Effector memory CD8-positive, alpha-beta T cell (primary cell): ENCODE results near the gene BACE2.
A peak's percentile ranks its signal among the peaks of the same experiment; 100 is the strongest.
"Not testable (repeated sequence)": the region's sequence is repeated elsewhere in the genome, so short reads cannot be mapped to it uniquely, and the experiment has no call there.

Source experiments
- ATAC-seq: fragments of 150-1000 bp; cut with Tn5 transposase; replicated peaks from 2 replicates; pipeline ENCODE4 v1.10.0; 2021; ENCODE audit warnings: mild to moderate bottlenecking, moderate library complexity
- DNase-seq, 3 experiments: peaks; one replicate each; pipeline ENCODE4 v3.0.0; 2021
- H3K27ac Mint-ChIP-seq, 2 donors: one replicate each; pipeline ENCODE4 v1.8.0; 2022; ENCODE audit warnings: mild to moderate bottlenecking in 2 of 2, mixed read lengths in 2 of 2, moderate library complexity in 2 of 2
- H3K27me3 Mint-ChIP-seq, 2 donors: one replicate each; pipeline ENCODE4 v1.8.0; 2022; ENCODE audit warnings: mixed read lengths in 2 of 2
- H3K36me3 Mint-ChIP-seq: one replicate; pipeline ENCODE4 v1.8.0; 2022; ENCODE audit warnings: mild to moderate bottlenecking, moderate library complexity, mixed read lengths; ENCODE audit not compliant: insufficient read depth
- H3K4me1 Mint-ChIP-seq, 2 donors: one replicate each; pipeline ENCODE4 v1.8.0; 2022; ENCODE audit warnings: low read depth in 2 of 2, mixed read lengths in 2 of 2
- H3K4me3 Mint-ChIP-seq, 2 donors: one replicate each; pipeline ENCODE4 v1.8.0; 2022; ENCODE audit warnings: mild to moderate bottlenecking in 2 of 2, mixed read lengths in 2 of 2, moderate library complexity in 2 of 2
- H3K9me3 Mint-ChIP-seq, 2 donors: one replicate each; pipeline ENCODE4 v1.8.0; 2022; ENCODE audit warnings: mixed read lengths in 2 of 2

The BACE2 gene

GRCh38 chr21:41313285-41314164 lies 145.6 kb downstream of the BACE2 start:
- not testable (repeated sequence) for H3K4me1 Mint-ChIP-seq, H3K4me3 Mint-ChIP-seq, DNase-seq, H3K27ac Mint-ChIP-seq, ATAC-seq, H3K36me3 Mint-ChIP-seq, H3K9me3 Mint-ChIP-seq
- peaks cover 40 to 79% of the 10 kb centered on the region in 2 donors for H3K27me3 Mint-ChIP-seq

DNA sequence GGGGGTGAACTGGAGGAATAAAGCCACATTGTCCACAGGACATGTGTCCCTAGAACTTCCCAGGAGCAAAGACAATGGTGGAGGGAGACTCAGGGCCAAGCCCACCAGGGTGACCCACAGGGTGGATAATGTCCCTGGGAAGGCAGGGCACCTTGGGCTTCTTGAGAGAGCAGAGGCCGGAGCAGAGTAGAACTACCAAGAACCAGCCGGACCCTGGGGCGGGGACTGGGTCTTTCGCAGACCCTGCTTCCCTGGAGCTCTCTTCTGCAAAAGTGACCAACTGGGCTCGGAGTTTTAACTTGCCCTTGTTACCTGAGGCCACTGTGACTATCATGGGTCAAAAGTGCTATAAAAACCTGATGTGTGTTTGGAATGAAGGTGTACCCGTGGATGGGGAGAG lies 147.8 kb downstream of the BACE2 start:
- H3K36me3 Mint-ChIP-seq: no peaks in the 10 kb centered on the region
- H3K4me3 Mint-ChIP-seq: no peak overlapping the region
- no peak overlapping the region for H3K27ac Mint-ChIP-seq
- H3K4me1 Mint-ChIP-seq: no peaks in the 10 kb centered on the region
- ATAC-seq (no peak), DNase-seq (no peak)
- H3K27me3 Mint-ChIP-seq: peaks cover 38 to 79% of the 10 kb centered on the region in 2 donors
- no peaks in the 10 kb centered on the region for H3K9me3 Mint-ChIP-seq

DNA sequence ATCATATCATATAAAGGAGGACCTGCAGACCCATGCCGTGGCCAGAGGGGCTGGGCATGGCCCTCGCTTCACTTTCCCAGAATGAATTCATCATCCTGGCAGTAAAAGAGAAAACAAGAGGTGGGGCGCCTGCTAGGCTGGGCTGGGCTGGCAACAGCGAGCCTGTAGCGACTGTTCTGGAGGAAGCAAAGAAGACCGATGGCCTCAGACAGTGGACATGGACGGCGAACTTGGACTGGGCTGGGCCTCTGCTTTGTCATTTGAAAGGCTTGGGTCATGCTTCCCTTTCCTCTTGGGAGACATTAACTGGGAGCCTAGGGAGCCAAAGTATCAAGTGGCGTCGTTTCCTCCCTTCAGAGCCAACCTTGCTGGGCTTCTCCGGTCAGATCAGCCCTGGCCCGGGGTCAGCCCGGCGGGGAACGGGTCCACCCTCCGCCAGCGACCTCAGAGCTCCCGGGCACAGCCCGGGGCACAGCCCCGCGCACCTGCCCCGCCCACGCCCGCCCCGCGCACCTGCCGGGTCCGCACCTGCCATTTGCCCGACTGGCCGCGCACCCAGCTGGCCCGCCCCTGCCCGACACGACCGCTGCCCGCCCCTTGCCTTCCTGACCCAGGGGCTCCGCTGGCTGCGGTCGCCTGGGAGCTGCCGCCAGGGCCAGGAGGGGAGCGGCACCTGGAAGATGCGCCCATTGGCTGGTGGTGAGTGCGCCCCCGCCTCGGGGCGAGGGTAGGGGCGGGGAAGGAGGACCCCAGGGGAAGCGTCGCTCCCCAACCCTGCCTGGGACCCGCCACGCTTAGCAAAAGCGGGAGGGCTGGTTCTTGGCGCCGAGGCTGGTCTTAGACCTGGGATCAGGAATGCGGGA lies 148.5 kb downstream of the BACE2 start, which contains the start of gene FAM3B:
TSS of gene FAM3B (plus strand) at position 602 of the 863 bp plus-strand sequence. CDS start at position 681, 79 bp downstream.
- ATAC-seq (no peak), DNase-seq (no peak)
- peak within 1 kb of the TSS in 1 of 2 donors; percentile 47 for H3K4me3 Mint-ChIP-seq
- no peaks in the 10 kb centered on the region for H3K9me3 Mint-ChIP-seq
- H3K4me1 Mint-ChIP-seq: no peaks in the 10 kb centered on the region
- H3K27me3 Mint-ChIP-seq: peaks cover 40 to 82% of the 10 kb centered on the region in 2 donors
- H3K36me3 Mint-ChIP-seq: no peaks in the 10 kb centered on the region
- H3K27ac Mint-ChIP-seq: no peak within 1 kb of the TSS

DNA sequence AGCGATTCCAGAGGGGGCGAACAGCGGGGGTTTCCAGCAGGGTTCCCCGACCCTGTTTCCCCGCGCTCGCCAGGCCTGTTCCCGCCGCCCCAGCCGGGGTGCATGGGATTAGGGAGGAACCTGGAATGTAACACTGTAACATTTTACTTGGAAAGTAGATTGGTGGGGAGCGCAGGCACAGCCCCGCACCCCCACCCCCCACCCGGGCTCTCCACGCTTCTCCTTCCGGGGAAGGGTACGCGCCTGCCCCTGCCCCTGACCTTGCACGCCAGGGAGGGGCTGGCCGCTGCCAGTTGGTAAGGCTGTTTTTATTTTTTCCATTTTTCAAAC lies 149.1 kb downstream of the BACE2 start:
- no peak for ATAC-seq
- no peaks in the 10 kb centered on the region for H3K36me3 Mint-ChIP-seq
- H3K27me3 Mint-ChIP-seq: peaks cover 41 to 82% of the 10 kb centered on the region in 2 donors
- H3K27ac Mint-ChIP-seq: no peak overlapping the region
- no peak for DNase-seq
- H3K4me1 Mint-ChIP-seq: no peaks in the 10 kb centered on the region
- no peaks in the 10 kb centered on the region for H3K9me3 Mint-ChIP-seq
- H3K4me3 Mint-ChIP-seq: no peak overlapping the region

- Mint-ChIP-seq H3K4me1 (no peaks in the 10 kb centered on the region), H3K36me3 (no peaks in the 10 kb centered on the region), H3K27ac (no peak overlapping the region), H3K4me3 (no peak overlapping the region), H3K27me3 (peaks cover 42 to 82% of the 10 kb centered on the region in 2 donors), H3K9me3 (no peaks in the 10 kb centered on the region)
- DNase-seq (no peak), ATAC-seq (no peak)
Observed at GRCh38 chr21:41317458-41317857, 149.5 kb downstream of the BACE2 start.

- ATAC-seq (no peak), DNase-seq (no peak)
- Mint-ChIP-seq H3K9me3 (no peaks in the 10 kb centered on the region), H3K27me3 (peaks cover 42 to 84% of the 10 kb centered on the region in 2 donors), H3K27ac (no peak overlapping the region), H3K4me3 (no peak overlapping the region), H3K4me1 (no peaks in the 10 kb centered on the region), H3K36me3 (no peaks in the 10 kb centered on the region)
Observed at GRCh38 chr21:41318218-41318617, 150.3 kb downstream of the BACE2 start.

GRCh38 chr21:41319273-41319672 lies 151.3 kb downstream of the BACE2 start:
- Mint-ChIP-seq H3K9me3 (no peaks in the 10 kb centered on the region), H3K36me3 (no peaks in the 10 kb centered on the region), H3K4me1 (no peaks in the 10 kb centered on the region), H3K27ac (no peak overlapping the region), H3K27me3 (peaks cover 41 to 90% of the 10 kb centered on the region in 2 donors), H3K4me3 (no peak overlapping the region)
- DNase-seq (no peak), ATAC-seq (no peak)

DNA sequence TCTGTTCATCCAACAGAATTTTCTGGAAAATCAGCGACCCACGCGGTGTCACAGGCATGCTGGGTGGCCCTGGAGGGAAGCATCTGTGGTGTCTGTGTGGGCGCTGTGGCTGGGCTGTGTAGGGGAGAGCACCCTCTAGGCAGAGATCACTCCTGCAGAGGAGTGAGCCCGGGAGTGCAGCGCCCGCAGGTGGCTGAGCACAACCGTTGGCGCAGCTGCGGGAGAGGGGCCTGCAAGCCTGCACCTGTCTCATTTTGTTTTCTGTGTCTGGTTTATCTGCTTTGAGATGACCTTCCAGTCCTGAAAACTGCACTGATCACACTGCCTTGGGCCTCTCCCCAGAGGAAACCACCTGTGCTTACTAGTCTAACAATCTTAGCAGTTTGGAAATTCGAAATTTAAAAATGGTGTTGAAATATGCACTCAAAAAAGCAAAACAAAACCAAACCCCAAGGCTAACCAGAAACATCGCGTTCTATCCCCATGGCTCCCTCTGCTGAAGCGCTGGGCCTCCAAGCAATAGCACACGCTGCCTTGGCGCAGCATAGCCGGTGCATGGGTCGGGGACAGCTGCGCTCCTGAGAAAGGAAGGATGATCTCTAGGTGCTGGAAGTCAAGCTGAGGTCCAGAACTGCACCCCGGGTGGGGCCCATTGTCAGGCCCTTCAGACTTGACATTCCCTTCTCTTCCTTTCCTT lies 153.4 kb downstream of the BACE2 start:
- Mint-ChIP-seq H3K27me3 (peaks cover 21 to 71% of the 10 kb centered on the region in 2 donors), H3K4me1 (no peaks in the 10 kb centered on the region), H3K27ac (no peak overlapping the region), H3K9me3 (no peaks in the 10 kb centered on the region), H3K36me3 (no peaks in the 10 kb centered on the region), H3K4me3 (no peak overlapping the region)
- no peak for DNase-seq
- ATAC-seq: no peak

DNA sequence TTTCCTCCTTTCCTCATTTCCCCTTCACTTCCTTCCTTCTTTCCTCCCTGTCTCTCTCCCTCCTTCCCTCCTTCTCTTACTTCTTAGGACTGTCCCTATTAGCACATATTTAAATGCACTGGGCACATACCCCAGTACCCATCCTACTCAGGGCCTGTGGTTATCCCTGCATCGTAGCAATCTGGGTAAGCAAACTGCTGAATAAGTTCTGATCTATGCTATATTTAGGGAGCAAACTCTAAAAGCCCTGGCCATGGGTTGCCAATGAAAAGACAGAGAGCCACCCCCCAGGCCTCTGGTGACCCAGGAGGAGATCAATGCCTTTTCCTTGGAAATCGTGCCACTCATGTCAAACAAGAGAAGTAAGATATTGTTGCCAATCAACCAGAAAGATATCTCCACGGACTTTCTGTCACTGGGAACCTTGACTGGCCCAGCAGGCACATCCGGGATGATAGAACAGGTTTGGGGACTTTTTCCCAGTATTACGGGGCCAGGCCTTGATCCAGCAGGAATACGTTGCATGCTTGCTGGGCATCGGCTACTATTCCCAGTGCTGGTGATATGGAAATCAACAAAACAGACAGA lies 154.0 kb downstream of the BACE2 start:
- DNase-seq (no peak), ATAC-seq (no peak)
- no peak overlapping the region for H3K27ac Mint-ChIP-seq
- no peaks in the 10 kb centered on the region for H3K9me3 Mint-ChIP-seq
- no peaks in the 10 kb centered on the region for H3K36me3 Mint-ChIP-seq
- no peaks in the 10 kb centered on the region for H3K4me1 Mint-ChIP-seq
- H3K27me3 Mint-ChIP-seq: peaks cover 21 to 68% of the 10 kb centered on the region in 2 donors
- H3K4me3 Mint-ChIP-seq: no peak overlapping the region

GRCh38 chr21:41322496-41323382 lies 154.8 kb downstream of the BACE2 start:
- Mint-ChIP-seq H3K27me3 (peaks cover 15 to 60% of the 10 kb centered on the region in 2 donors), H3K4me1 (no peaks in the 10 kb centered on the region), H3K27ac (no peak overlapping the region), H3K36me3 (no peaks in the 10 kb centered on the region), H3K9me3 (no peaks in the 10 kb centered on the region), H3K4me3 (no peak overlapping the region)
- ATAC-seq (no peak), DNase-seq (no peak)

- H3K27ac Mint-ChIP-seq: no peak overlapping the region
- no peak overlapping the region for H3K4me3 Mint-ChIP-seq
- peaks cover 14 to 35% of the 10 kb centered on the region in 2 donors for H3K27me3 Mint-ChIP-seq
- H3K9me3 Mint-ChIP-seq: no peaks in the 10 kb centered on the region
- no peaks in the 10 kb centered on the region for H3K4me1 Mint-ChIP-seq
- ATAC-seq: no peak
- no peak for DNase-seq
- H3K36me3 Mint-ChIP-seq: no peaks in the 10 kb centered on the region
Observed at GRCh38 chr21:41325138-41325912, 157.4 kb downstream of the BACE2 start.
